ENCODE data around the gene RRAS2.
A peak's percentile ranks its signal among the peaks of the same experiment; 100 is the strongest.

Gene RRAS2

DNA sequence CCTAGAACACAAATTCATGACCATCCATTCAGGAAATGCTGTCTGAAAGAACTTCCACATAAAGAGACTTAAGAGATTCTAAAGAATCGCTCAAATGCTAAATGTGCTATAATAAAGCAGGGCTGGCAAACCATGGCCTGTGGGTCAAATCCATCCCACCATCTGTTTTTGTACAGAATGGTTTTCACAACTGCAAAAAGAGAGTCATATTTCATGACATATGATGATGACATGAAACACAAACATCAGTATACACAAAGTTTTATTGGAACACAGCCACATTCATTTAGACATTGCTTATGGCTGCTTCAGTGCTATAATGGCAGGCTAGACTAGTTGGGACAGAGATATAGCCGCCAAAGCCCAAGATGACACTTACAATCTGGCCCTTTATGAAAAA lies 85.1 kb downstream of the RRAS2 start:
- Mint-ChIP-seq H3K4me1 (ENCODE audit: low read depth) (peaks cover 30% of the 10 kb centered on the region), H3K4me3 (no peak overlapping the region), H3K27ac (no peak overlapping the region), H3K36me3 (peaks cover 5% of the 10 kb centered on the region), H3K9me3 (ENCODE audit: low read depth) (no peaks in the 10 kb centered on the region), H3K27me3 (no peaks in the 10 kb centered on the region)

DNA sequence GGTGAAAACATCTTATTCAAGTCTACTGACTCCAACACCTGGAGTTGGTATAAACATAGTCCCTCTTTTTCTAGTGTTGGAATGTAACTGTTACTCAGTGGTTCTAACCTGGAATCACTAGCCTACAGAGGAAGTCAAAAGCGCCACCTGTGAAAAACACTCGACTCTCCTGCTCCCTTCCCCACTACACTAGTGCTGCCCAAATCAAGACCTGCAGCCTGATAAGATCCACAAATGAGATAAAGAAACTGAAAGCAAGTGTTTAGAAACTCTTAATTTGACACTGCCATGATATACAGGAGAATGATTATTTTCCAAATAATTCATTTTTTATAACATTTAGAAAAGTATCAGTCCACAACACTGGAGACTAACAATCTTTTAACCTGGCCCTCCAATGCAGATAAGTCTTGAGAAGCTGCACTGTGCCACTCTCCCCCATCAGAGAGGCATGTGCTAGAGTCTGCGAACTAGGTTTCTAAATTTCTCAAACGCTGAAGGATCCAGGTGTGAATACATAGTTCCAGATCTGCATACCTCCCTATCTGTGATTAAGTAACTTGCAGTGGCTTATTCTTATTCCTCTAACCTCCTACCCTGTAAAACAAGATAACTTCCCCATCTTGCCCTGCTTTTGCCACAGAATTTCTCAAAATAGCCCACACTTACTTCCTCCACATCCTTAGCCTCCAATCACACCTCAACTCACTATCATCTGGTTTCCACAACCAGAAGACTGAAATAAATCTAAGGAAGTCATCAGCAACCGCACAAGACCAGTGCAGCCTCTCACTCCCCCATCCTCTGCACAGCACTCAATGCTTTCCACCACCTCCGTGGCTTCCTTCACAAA lies 88.1 kb downstream of the RRAS2 start:
- Mint-ChIP-seq H3K4me1 (ENCODE audit: low read depth) (peaks cover 30% of the 10 kb centered on the region), H3K9me3 (ENCODE audit: low read depth) (no peaks in the 10 kb centered on the region), H3K36me3 (peaks cover 18% of the 10 kb centered on the region), H3K27me3 (no peaks in the 10 kb centered on the region), H3K4me3 (peak overlapping the region; percentile 46), H3K27ac (peak overlapping the region; percentile 46)

DNA sequence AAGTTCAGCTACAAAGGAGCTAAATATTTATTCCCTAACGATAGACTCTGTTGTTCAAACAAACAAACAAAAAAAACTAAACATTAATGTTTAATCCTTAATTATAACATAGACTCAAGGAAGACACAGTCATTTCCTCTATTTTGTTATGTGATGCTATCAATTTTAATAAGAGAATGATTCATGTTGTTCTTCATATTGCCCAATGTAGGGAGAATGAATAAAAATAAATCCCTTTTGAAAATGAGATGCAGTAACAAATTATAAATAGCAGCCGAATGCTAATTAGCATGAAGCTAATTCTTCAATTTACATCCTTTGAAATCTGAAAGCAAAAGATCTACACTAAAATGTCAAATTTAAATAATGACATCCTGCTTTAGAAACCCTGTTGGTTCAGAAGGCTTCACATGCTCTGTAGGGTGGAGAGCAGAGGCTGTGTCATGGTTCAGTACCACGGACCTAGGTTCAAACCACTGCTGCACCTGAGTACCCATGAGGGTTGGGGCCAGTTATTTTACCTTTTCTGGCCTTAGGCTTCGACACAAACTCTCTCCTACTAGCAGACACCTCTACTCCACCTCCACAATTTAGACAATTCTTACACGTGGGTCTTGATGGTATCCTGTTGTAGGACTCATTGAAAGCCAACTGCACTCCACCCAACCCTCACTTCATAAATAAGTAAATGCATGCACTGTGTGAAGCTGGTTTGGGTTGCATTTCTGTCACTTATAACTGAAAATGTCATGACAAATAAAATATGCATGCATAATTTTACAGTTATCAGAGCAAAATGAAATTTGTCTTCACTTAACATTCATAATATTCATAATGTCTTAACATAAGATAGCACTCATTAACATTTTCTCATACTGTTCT lies 89.0 kb downstream of the RRAS2 start:
- Mint-ChIP-seq H3K4me3 (no peak overlapping the region), H3K27me3 (no peaks in the 10 kb centered on the region), H3K36me3 (peaks cover 23% of the 10 kb centered on the region), H3K9me3 (ENCODE audit: low read depth) (peaks cover 4% of the 10 kb centered on the region), H3K4me1 (ENCODE audit: low read depth) (peaks cover 30% of the 10 kb centered on the region), H3K27ac (peak overlapping the region; percentile 28)

DNA sequence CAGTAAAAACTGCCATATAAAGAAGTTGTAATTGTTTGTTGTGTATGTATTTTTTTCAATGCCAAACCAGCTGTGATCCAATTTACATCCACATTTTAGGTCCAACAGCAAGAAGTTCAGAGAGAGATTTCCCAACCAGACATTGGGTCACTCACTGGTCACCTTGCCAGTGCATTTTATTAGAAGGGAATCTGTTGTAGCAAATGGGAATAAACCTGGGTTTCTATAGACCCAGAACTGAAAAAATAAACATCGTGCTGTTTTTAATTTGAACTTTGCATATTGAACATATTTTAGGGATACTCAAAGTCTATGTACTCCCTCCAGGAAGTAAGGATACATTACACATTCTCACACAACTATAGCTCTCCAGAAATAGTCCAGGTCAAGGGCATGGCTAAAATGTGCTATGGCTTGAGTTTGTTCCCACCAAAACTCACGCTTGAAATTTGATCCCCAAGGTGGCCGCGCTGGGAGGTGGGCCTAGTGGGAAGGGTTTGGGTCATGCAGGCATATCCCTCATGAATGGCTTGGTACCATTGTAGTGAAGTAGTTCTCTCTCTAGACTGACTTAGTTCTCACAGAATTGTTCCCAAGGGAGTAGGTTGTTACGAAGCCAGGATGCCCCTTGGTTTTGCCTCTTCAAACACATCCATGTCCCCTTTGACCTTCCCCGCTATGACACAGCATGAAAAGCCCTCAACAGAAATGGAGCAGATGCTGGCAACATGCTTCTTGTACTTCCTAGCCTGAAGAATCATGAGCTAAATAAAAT lies 90.9 kb downstream of the RRAS2 start:
- Mint-ChIP-seq H3K4me1 (ENCODE audit: low read depth) (peaks cover 30% of the 10 kb centered on the region), H3K36me3 (peaks cover 31% of the 10 kb centered on the region), H3K4me3 (no peak overlapping the region), H3K9me3 (ENCODE audit: low read depth) (peaks cover 8% of the 10 kb centered on the region), H3K27ac (peak overlapping the region; percentile 50), H3K27me3 (no peaks in the 10 kb centered on the region)

DNA sequence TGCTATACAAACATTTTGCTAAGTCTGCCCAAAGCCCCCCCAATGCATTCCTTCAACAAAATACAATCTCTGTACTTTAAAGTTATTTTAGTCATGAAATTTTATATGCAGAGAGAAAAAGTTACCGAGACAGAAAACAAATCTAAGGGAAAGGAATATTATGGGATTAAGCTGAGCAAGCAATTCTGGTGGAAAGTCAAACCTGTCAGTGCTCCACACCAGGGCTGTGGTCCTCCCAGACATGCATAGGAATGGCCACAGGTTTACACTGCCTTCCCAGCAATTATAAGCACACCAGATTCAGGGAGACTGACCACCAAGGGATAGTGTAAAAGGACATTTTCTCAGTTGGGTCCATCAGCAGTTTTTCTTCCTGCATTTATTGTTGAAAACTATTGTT lies 92.4 kb downstream of the RRAS2 start:
- Mint-ChIP-seq H3K27me3 (no peaks in the 10 kb centered on the region), H3K4me3 (no peak overlapping the region), H3K27ac (no peak overlapping the region), H3K36me3 (peaks cover 32% of the 10 kb centered on the region), H3K9me3 (ENCODE audit: low read depth) (peaks cover 8% of the 10 kb centered on the region), H3K4me1 (ENCODE audit: low read depth) (peaks cover 20% of the 10 kb centered on the region)

DNA sequence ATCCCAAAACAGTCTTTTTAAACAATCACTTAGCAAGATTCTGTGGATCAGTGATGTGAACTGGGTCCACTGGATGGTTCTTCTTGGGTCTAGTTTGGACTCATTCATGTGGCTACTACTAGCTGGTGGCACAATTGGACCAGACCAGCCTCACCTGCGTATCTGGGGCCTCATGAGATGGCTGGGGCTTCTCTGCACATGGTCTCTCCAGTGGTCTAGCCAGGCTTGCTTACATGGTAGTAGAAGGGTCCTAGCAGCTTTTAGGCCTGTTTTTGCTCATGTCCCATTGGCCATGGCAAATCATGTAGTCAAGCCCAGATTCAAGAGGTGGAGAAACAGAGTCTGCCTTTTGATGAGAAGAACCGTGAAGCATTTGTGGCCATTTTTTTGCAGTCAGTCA lies 94.0 kb downstream of the RRAS2 start:
- H3K4me3 Mint-ChIP-seq: no peak overlapping the region
- no peaks in the 10 kb centered on the region for H3K27me3 Mint-ChIP-seq
- H3K4me1 Mint-ChIP-seq (ENCODE audit: low read depth): peaks cover 4% of the 10 kb centered on the region
- no peak overlapping the region for H3K27ac Mint-ChIP-seq
- H3K36me3 Mint-ChIP-seq: peaks cover 32% of the 10 kb centered on the region
- peaks cover 8% of the 10 kb centered on the region for H3K9me3 Mint-ChIP-seq (ENCODE audit: low read depth)

DNA sequence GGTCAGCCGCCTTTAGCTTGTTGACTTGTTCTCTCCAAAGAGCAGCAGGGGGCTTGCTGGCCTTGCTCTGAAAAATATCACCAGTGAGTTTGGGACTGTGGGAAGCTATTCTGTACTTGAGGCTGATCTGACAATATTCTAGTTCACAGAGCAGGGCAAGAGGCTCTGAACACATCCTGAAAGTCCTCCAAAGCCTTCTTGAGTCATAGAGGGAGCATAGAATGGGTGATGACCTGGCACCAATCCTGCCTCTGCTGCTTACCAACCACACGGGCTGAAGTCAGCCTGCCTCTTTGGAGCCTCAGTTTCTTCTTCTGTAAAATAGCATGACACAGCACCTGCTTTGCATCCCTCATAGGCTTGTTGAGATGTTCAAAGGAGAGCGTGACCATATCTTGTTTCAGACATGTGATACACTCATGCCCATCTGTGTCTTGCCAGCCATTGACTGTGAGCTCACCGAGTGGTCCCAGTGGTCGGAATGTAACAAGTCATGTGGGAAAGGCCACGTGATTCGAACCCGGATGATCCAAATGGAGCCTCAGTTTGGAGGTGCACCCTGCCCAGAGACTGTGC lies 96.6 kb downstream of the RRAS2 start:
- Mint-ChIP-seq H3K4me1 (ENCODE audit: low read depth) (no peaks in the 10 kb centered on the region), H3K27me3 (no peaks in the 10 kb centered on the region), H3K4me3 (no peak overlapping the region), H3K27ac (peak overlapping the region; percentile 16), H3K36me3 (peaks cover 27% of the 10 kb centered on the region), H3K9me3 (ENCODE audit: low read depth) (peaks cover 8% of the 10 kb centered on the region)

DNA sequence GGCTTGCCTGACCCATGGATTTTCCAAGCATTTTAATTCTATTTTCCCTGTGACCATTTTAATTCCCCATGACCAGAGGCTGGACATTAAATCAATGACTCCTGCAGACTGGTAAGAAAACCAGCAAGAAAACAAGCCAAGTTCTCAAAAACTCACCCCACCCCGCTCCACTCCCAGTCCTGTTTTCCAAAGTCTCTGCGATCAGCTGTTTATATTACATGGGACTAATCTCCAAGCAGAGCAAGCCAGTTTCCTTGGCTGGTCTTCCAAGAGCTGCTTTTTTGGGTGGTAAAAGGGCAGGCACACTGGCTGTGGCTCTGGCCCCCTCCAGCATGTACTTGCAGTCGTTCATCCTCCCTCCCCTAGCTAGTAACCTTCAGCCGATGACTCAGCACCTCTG lies 97.9 kb downstream of the RRAS2 start:
- Mint-ChIP-seq H3K36me3 (peaks cover 22% of the 10 kb centered on the region), H3K4me1 (ENCODE audit: low read depth) (no peaks in the 10 kb centered on the region), H3K9me3 (ENCODE audit: low read depth) (peaks cover 8% of the 10 kb centered on the region), H3K27ac (no peak overlapping the region), H3K4me3 (no peak overlapping the region), H3K27me3 (no peaks in the 10 kb centered on the region)

DNA sequence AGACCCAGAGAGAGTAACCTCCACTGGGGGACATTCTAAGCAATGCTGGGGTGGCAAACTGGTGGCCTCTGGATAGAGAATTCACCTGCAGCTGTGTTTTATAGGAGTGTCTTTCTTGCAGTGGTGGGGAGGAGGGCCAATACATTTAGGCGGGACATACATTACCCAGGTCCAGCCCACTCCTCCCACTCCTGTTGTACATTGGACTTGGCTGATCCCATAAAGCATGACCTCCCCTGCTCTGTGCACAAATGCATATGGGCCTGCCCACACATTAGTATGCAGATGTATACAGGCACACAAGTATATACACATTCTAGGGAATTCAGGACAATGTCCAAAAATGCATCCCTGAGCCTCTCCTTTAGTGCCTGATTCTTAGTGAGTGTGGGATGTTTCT lies 99.1 kb downstream of the RRAS2 start:
- no peaks in the 10 kb centered on the region for H3K27me3 Mint-ChIP-seq
- H3K4me3 Mint-ChIP-seq: no peak overlapping the region
- H3K27ac Mint-ChIP-seq: no peak overlapping the region
- peaks cover 4% of the 10 kb centered on the region for H3K9me3 Mint-ChIP-seq (ENCODE audit: low read depth)
- no peaks in the 10 kb centered on the region for H3K4me1 Mint-ChIP-seq (ENCODE audit: low read depth)
- H3K36me3 Mint-ChIP-seq: peaks cover 14% of the 10 kb centered on the region

DNA sequence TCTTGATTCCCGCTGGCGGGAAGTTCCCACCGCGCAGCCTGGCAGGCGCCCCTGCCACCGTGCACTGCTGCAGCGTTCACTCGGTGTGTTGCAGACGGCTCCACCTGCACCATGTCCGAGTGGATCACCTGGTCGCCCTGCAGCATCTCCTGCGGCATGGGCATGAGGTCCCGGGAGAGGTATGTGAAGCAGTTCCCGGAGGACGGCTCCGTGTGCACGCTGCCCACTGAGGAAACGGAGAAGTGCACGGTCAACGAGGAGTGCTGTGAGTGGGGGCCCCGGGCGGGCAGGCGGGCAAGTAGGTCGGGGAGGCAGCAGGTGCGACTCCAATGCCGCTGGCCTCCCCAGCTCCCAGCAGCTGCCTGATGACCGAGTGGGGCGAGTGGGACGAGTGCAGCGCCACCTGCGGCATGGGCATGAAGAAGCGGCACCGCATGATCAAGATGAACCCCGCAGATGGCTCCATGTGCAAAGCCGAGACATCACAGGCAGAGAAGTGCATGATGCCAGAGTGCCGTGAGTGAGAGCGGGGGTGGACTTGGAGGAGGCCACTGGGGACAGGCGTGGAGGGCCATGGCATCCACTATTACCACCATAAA lies 99.7 kb downstream of the RRAS2 start:
- Mint-ChIP-seq H3K27ac (no peak overlapping the region), H3K27me3 (no peaks in the 10 kb centered on the region), H3K4me3 (no peak overlapping the region), H3K36me3 (peaks cover 13% of the 10 kb centered on the region), H3K4me1 (ENCODE audit: low read depth) (no peaks in the 10 kb centered on the region), H3K9me3 (ENCODE audit: low read depth) (no peaks in the 10 kb centered on the region)

DNA sequence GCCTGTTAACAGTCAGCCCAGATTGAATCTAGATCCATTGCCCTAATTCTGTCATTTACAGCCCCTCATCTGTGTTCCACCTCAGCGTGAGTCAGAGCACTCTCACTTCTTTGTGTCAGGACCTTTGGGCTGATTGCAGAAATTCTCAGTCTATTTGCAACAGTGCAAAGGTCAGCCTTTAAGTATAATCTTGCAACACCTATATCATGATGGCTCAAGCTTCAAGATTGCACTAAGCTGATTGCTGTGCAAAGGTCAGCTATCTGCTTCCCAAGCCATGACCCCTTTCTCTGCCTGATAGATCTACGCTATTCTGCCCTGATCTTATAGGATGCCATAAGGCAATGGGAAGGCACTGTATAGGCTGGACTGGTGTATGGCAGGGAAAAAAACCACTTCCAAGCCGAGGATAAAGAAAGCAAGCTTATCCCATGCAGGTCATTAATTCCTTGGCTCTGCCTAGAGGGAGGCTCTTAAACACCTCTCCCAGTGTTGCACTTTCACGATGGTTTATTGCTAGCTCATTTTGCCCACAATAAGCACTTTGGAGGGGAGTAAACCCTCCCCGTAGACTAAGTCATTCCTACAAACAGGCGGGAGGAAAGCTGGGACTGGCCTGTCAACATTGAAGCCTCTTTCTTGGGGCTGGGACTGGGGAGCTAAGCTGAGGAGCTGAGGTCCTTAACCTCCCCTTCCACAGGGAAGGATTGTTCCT lies 100.6 kb downstream of the RRAS2 start:
- no peak overlapping the region for H3K27ac Mint-ChIP-seq
- H3K36me3 Mint-ChIP-seq: peaks cover 9% of the 10 kb centered on the region
- no peaks in the 10 kb centered on the region for H3K9me3 Mint-ChIP-seq (ENCODE audit: low read depth)
- no peaks in the 10 kb centered on the region for H3K27me3 Mint-ChIP-seq
- no peak overlapping the region for H3K4me3 Mint-ChIP-seq
- H3K4me1 Mint-ChIP-seq (ENCODE audit: low read depth): no peaks in the 10 kb centered on the region

DNA sequence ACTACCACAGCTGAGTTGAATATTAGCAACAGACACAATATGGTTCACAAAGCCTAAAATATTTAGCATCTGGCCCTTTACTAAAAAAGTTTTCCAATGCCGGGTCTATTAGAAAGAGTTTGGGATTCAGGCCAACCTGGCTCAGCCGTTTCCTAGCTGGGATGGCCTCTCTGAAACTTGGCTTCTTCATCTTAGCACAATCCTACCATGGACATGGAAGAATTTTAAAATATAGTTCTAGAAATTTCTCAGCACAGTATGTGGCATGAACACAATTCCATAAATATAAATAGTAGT lies 103.8 kb downstream of the RRAS2 start:
- Mint-ChIP-seq H3K9me3 (ENCODE audit: low read depth) (no peaks in the 10 kb centered on the region), H3K4me3 (no peak overlapping the region), H3K36me3 (peaks cover 5% of the 10 kb centered on the region), H3K27ac (no peak overlapping the region), H3K4me1 (ENCODE audit: low read depth) (no peaks in the 10 kb centered on the region), H3K27me3 (no peaks in the 10 kb centered on the region)

DNA sequence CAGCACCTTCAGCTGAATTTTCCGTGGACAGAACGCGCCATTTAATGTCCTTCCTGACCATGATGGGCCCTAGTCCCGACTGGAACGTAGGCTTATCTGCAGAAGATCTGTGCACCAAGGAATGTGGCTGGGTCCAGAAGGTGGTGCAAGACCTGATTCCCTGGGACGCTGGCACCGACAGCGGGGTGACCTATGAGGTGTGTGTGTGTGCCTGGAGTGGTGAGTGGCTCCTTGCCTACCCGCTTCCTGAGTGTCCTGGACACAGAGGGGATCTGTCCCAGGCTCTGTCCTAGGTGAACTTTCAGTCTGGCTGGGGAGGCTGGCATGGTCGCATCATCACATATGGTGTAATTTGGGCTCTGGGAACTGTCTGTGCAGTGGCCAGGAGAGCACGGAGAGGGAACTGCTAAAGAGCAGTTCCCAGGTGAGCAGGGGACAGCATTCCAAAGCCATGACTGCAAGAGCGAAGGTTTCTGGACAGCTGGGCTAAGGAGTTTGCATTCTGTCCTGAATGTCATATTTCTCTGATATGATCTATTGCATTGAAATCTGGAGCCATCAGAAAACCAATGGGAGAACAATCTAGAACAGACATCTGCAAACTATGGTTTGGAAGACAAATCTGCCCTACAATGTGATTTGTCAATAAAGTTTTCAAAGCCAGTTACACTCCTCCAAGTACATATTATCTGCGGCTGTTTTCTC lies 104.3 kb downstream of the RRAS2 start:
- Mint-ChIP-seq H3K27ac (no peak overlapping the region), H3K36me3 (peaks cover 5% of the 10 kb centered on the region)

More for the DNA sequence above, 104.3 kb downstream of the RRAS2 start:
- no peak overlapping the region for H3K4me3 Mint-ChIP-seq
- no peaks in the 10 kb centered on the region for H3K27me3 Mint-ChIP-seq
- no peaks in the 10 kb centered on the region for H3K4me1 Mint-ChIP-seq (ENCODE audit: low read depth)
- no peaks in the 10 kb centered on the region for H3K9me3 Mint-ChIP-seq (ENCODE audit: low read depth)
